ENCODE data around the gene CDC20.

The CDC20 gene

GRCh38 chr1:43329995-43330751 lies 28.6 kb upstream of the CDC20 start:
- peak; percentile 18 for DNase-seq (ENCODE audit: low read depth)

GRCh38 chr1:43331688-43332087 lies 27.1 kb upstream of the CDC20 start:
- DNase-seq (ENCODE audit: low read depth), result no peak

GRCh38 chr1:43334453-43335205 lies 24.2 kb upstream of the CDC20 start:
- no peak for DNase-seq (ENCODE audit: low read depth)

GRCh38 chr1:43337588-43337987 lies 21.2 kb upstream of the CDC20 start, which contains the start of gene MPL:
Gene MPL (plus strand): TSS chr1:43337818. CDS start chr1:43337849, 31 bp downstream.
- DNase-seq (ENCODE audit: low read depth), result no peak

GRCh38 chr1:43338001-43338400 lies 20.8 kb upstream of the CDC20 start:
- no peak for DNase-seq (ENCODE audit: low read depth)

- DNase-seq (ENCODE audit: low read depth), result no peak
Measured at GRCh38 chr1:43339584-43340232, 19.1 kb upstream of the CDC20 start.

- no peak for DNase-seq (ENCODE audit: low read depth)
Measured at GRCh38 chr1:43340559-43340958, 18.2 kb upstream of the CDC20 start.

- no peak for DNase-seq (ENCODE audit: low read depth)
Measured at GRCh38 chr1:43344267-43344850, 14.4 kb upstream of the CDC20 start.

GRCh38 chr1:43345120-43345519 lies 13.7 kb upstream of the CDC20 start:
- DNase-seq (ENCODE audit: low read depth), result no peak

GRCh38 chr1:43346636-43347035 lies 12.1 kb upstream of the CDC20 start:
- no peak for DNase-seq (ENCODE audit: low read depth)

- no peak for DNase-seq (ENCODE audit: low read depth)
Measured at GRCh38 chr1:43348343-43348808, 10.4 kb upstream of the CDC20 start.

- peak; percentile 28 for DNase-seq (ENCODE audit: low read depth)
Measured at GRCh38 chr1:43348809-43349593, 9.8 kb upstream of the CDC20 start.

GRCh38 chr1:43349594-43350306 lies 9.0 kb upstream of the CDC20 start:
- DNase-seq (ENCODE audit: low read depth), result no peak

GRCh38 chr1:43350976-43351375 lies 7.8 kb upstream of the CDC20 start:
- no peak for DNase-seq (ENCODE audit: low read depth)

- no peak for DNase-seq (ENCODE audit: low read depth)
Measured at GRCh38 chr1:43351421-43352350, 7.1 kb upstream of the CDC20 start.

- no peak for DNase-seq (ENCODE audit: low read depth)
Measured at GRCh38 chr1:43352351-43352705, 6.5 kb upstream of the CDC20 start.

- no peak for DNase-seq (ENCODE audit: low read depth)
Measured at GRCh38 chr1:43352881-43353280, 5.9 kb upstream of the CDC20 start.

GRCh38 chr1:43354471-43354870 lies 4.3 kb upstream of the CDC20 start:
- no peak for DNase-seq (ENCODE audit: low read depth)

- DNase-seq (ENCODE audit: low read depth), result no peak
Measured at GRCh38 chr1:43354936-43355335, 3.8 kb upstream of the CDC20 start.

- DNase-seq (ENCODE audit: low read depth), result no peak
Measured at GRCh38 chr1:43357251-43357650, 1.5 kb upstream of the CDC20 start.
